ENCODE measurements around the gene INAFM1.
A peak's percentile ranks its signal among the peaks of the same experiment; 100 is the strongest.
"Not testable (repeated sequence)": the region's sequence is repeated elsewhere in the genome, so short reads cannot be mapped to it uniquely, and the experiment has no call there.

The INAFM1 gene

GRCh38 chr19:47270408-47270807 is 4.3 kb upstream of the INAFM1 start:
- DNase-seq, result no peak

DNA sequence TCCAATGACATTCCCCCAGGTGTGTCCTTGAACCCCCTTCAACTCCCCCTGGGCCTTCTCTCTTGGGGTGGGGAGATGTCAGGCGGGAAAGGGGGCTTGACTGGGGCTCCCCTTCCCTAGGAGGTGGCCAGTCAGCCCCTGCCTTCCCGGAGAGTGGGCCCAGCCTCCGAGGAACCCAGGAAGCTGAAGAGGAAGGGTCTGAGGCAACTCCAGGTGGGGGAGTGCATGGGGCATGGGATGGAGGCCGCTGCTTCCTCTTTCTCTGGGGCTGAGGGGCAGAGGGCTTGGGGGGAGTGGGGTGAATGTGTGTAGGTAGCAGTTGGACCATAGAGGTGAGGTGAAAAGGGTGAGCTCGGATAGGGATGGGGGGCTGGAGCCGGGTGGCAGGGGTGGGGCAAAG is 2.7 kb upstream of the INAFM1 start:
- DNase-seq, result no peak

DNA sequence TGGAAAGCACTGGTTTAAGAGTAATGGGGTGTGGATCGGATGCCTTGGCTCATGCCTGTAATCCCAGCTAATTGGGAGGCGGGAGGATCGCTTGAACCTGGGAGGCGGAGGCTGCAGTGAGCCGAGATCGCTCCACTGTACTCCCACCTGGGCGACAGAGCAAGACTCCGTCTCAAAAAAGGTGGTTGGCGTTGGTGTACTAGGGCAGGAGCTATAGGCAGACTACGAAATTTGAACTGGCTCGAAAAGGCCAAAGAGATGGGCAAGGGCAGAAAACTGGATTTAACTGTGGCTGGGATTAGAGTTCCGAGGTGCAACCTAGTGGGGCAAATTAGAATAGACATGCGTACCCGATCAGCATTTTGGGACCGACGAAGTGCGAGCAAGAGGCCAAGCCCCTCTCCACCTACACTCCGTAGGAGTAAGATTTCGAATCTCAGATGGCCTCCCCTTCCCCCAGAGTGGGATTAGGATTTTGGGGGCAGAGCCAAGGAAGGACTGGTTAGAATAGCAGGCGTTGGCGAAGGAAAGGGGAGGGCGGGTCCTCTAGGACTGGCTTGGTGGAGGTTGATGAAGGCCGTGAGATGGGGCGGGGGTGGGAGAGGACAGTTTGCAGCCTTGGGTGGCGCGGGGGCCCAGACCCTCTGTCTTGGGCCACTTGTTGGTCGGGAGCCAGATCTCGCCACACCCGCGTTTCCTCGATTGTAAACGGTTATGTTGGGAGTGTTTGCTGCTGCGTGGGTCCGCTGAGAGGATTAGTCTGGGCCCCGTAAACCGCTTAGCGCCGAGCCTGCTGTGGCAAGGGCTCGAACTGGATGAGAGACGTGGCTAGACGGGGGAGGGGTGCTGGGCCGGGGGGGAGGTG is 2.0 kb upstream of the INAFM1 start:
- DNase-seq, result no peak

DNA sequence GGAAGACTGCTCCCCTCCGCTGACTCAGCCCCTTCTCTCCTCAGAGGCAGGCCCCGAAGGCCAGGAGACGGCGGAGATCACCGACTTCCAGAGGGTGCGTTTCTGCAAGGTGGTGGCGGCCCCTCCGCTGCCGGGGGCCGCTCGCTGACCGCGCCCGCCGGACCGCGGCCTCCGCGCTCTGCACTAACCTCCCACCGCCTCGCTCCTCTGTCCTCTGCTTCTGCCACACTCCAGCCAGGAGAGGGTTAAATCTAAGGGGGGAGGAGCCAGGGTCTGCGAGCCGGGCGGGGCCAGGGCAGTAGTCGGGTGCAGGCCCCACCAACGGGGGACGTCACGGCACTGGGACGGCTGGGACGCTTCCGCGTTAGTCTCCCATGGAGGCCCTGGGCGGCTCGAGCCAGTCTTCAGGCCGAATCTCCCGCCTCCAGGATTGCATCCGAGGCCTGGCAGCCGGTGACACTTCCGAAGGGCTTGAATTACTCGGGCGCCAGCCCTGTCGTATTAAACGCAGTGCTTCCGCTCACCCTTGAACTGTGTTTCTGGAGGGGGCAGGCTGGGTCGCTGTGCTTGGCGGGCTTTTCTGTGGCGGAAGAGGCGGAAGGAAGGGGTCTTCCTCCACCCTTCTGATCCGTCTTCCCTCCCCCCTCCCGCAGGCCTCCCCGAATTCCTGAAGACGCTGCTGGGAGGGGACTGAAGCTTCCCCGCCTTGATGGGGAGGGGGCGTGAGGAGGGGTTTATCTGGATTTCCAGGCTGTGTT is 1.2 kb upstream of the INAFM1 start:
- DNase-seq, result peak; percentile 90

- no peak for DNase-seq
These were observed 441 bp downstream of the INAFM1 start for GRCh38 chr19:47274891-47275761.

GRCh38 chr19:47275791-47276461 is 1.2 kb downstream of the INAFM1 start:
- no peak for DNase-seq

GRCh38 chr19:47276513-47276912 is 1.8 kb downstream of the INAFM1 start:
- not testable (repeated sequence) for DNase-seq

DNA sequence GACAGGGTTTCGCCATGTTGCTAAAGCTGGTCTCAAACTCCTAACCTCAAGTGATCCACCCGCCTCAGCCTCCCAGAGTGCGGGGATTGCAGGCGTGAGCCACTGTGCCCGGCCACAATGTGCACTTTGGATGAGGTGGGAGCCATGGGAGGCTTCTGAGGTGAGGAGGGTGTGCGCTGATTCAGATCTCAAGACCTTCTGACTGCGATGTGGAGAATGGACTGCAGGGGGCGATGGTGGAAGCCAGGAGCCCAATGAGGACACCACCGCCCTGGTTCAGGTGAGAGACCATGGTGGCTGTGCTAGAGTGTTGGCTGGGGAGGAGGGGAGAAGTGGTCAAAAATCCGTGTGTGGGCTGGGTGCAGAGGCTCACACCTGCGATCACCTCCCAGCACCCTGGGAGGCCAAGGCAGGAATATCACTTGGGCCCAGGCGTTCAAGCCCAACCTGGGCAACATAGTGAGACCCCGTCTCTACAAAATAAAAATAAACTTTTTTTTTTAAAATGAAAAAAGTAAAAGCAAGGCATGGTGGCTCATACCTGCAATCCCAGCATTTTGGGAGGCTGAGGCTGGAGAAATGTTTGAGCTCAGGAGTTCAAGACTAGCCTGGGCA is 5.6 kb downstream of the INAFM1 start:
- peak; percentile 60 for DNase-seq

- no peak for DNase-seq
These were observed 8.8 kb downstream of the INAFM1 start for GRCh38 chr19:47283405-47284059.

- no peak for DNase-seq
These were observed 9.7 kb downstream of the INAFM1 start for GRCh38 chr19:47284324-47284899.

GRCh38 chr19:47296036-47296435 is 21.4 kb downstream of the INAFM1 start:
- peak; percentile 60 for DNase-seq

- not testable (repeated sequence) for DNase-seq
These were observed 26.2 kb downstream of the INAFM1 start for GRCh38 chr19:47300867-47301266.

GRCh38 chr19:47302249-47302648 is 27.6 kb downstream of the INAFM1 start:
- no peak for DNase-seq

- no peak for DNase-seq
These were observed 29.3 kb downstream of the INAFM1 start for GRCh38 chr19:47303966-47304365.

DNA sequence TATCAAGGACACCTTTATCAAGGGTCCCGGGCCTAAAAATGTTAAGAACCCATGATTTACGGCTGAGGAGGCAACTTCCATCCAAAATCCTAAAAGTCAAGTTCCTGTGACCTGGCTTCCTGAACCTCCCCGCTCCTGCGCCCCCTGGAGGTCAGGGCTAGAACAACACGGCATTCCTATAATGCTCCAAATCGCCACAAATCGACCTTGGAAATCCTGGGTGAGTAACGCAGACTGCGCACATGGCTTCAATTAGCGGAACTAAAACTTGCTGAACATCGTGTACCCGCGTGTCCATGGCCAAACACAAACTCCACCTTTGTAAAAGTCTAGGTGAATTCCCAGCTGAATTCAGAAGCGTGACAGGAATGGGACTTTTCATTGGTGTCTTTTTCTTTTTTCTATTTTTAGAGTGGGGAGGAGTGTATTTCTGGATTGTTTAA is 30.6 kb downstream of the INAFM1 start:
- peak; percentile 69 for DNase-seq

GRCh38 chr19:47306303-47306702 is 31.6 kb downstream of the INAFM1 start:
- DNase-seq, result no peak

GRCh38 chr19:47309038-47309437 is 34.4 kb downstream of the INAFM1 start:
- no peak for DNase-seq

DNA sequence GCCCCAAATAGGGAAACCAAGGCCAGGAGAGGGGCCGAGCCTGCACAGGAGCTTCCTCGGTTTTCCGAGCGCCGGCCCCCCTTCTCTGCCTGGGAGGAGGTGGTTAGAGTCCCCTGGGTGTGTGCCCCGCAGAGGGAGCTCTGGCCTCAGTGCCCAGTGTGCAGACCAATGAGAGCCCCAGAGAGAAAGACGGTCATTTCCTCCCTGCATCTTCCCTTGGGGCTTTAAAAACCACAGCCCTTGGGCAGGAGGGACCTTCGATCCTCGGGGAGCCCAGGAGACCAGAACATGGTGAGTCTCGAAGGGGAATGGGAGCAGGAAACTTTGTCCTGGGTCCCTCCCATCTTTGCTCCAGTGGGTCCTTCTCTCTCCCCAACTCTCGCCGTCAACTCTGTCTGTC is 34.9 kb downstream of the INAFM1 start, which contains the start of gene C5AR1:
C5AR1 (plus strand) TSS at position 254 of the 400 bp plus-strand sequence; CDS start at position 289, 35 bp downstream.
- no peak for DNase-seq

- DNase-seq, result no peak
These were observed 35.6 kb downstream of the INAFM1 start for GRCh38 chr19:47310323-47310722.

- no peak for DNase-seq
These were observed 36.1 kb downstream of the INAFM1 start for GRCh38 chr19:47310819-47311218.

Measured in activated T-cell treated with anti-CD3 and anti-CD28 coated beads, Interleukin-2, amount 50 U/mL, for 1 hour (primary cell).